Esophagus muscularis mucosa (tissue), 4 donors: ENCODE data around the gene HHATL. TPM values are rescaled to one million over a fixed set of nuclear protein-coding genes. Genes with fewer than 3 reads are reported as not detected.

ENCODE experiments used
- DNase-seq: peaks from one replicate; pipeline ENCODE4 v3.0.0-alpha.2; 2017; ENCODE audit errors: extremely low spot score
- H3K27ac ChIP-seq, 4 donors: fragments of 200-600 bp; sonication (generic); replicated peaks in 1 of 4; 1 replicate in 3 of 4; 2 replicates in 1 of 4; pipeline ENCODE4 v1.5.1; 2016 to 2019; ENCODE audit warnings: mild to moderate bottlenecking in 1 of 4
- H3K27me3 ChIP-seq, 4 donors: fragments of 200-600 bp; sonication (generic); one replicate each; pipeline versions ENCODE4 v1.5.1 to v1.6.0; 2016 to 2019
- H3K36me3 ChIP-seq, 4 donors: fragments of 200-600 bp; sonication (generic); one replicate each; pipeline ENCODE4 v1.5.1; 2016 to 2019
- H3K4me1 ChIP-seq, 4 donors: fragments of 200-600 bp; sonication (generic); one replicate each; pipeline ENCODE4 v1.5.1; 2016 to 2019
- H3K4me3 ChIP-seq, 4 donors: fragments of 200-600 bp; sonication (generic); 1 replicate in 2 of 4; 2 replicates in 2 of 4; pipeline ENCODE4 v1.5.1; 2016 to 2019; ENCODE audit warnings: mild to moderate bottlenecking in 4 of 4, moderate library complexity in 1 of 4
- H3K9me3 ChIP-seq, 4 donors: fragments of 200-600 bp; sonication (generic); 1 replicate in 3 of 4; 2 replicates in 1 of 4; pipeline ENCODE4 v1.5.1; 2016 to 2019
- CTCF ChIP-seq, 3 experiments: fragments of 200-600 bp in 2 of 3; fragments of 450-650 bp in 1 of 3; sonication (generic) in 2 of 3; IDR thresholded peaks; one replicate each; pipeline ENCODE4 v1.5.1; 2017 to 2019; ENCODE audit warnings: antibody characterized with exemption in 3 of 3, mild to moderate bottlenecking in 2 of 3, moderate library complexity in 1 of 3
- EP300 ChIP-seq: sonication (generic); formaldehyde crosslinking; IDR thresholded peaks from one replicate; pipeline ENCODE4 v1.6.1; 2017; ENCODE audit warnings: antibody characterized with exemption
- POLR2A ChIP-seq: fragments of 450-650 bp; IDR thresholded peaks from one replicate; pipeline ENCODE4 v1.6.1; 2017; ENCODE audit warnings: antibody characterized with exemption, moderate library complexity, mild to moderate bottlenecking, low read depth
- POLR2AphosphoS5 ChIP-seq, 2 donors: sonication (generic); formaldehyde crosslinking; IDR thresholded peaks; one replicate each; pipeline ENCODE4 v1.6.1; 2017; ENCODE audit warnings: antibody characterized with exemption in 2 of 2
- WGBS: methylation state at CpG from one replicate; pipeline ENCODE4 v1.1.5; 2018; 5-methylcytosine and 5-hydroxymethylcytosine counted together
- intact Hi-C: fragments of 100-400 bp; cut with DNase I; formaldehyde crosslinking; loops from one replicate; pipeline ENCODE4 v1.15.1; 2023
- total RNA-seq, 4 donors: library from RNA; depleted of rRNA; stranded (reverse); fragments of >200 nt; gene quantifications; one replicate each; pipeline versions ENCODE4 v1.1.0 to v1.2.1, GENCODE V29; 2016

Gene HHATL
- total RNA-seq, 4 donors from 2014 or later, result 1.5 TPM; not detected in 3

GRCh38 chr3:42730294-42730693 lies 27.7 kb upstream of the HHATL start:
- Histone ChIP-seq H3K36me3 (no peaks in the 10 kb centered on the region), H3K9me3 (no peaks in the 10 kb centered on the region), H3K27ac (no peak overlapping the region), H3K4me1 (peaks cover 0 to 11% (median 8%) of the 10 kb centered on the region in 4 donors), H3K4me3 (no peak overlapping the region), H3K27me3 (no peaks in the 10 kb centered on the region)
- 76% methylated on average over 6 of the region's 11 CpGs for WGBS
- intact Hi-C loops, result no loop called here
- TF ChIP-seq POLR2AphosphoS5 (IDR thresholded peaks at IDR 0.05) (no peak), EP300 (no peak), CTCF (IDR thresholded peaks at IDR 0.05) (no peak), POLR2A (no peak)
- no peak for DNase-seq

GRCh38 chr3:42729404-42730145 lies 27.0 kb upstream of the HHATL start:
- WGBS, result 71% methylated on average over 6 of the region's 6 CpGs
- intact Hi-C loops, result no loop called here
- Histone ChIP-seq H3K36me3 (no peaks in the 10 kb centered on the region), H3K27ac (no peak overlapping the region), H3K4me1 (peaks cover 0 to 11% (median 8%) of the 10 kb centered on the region in 4 donors), H3K27me3 (no peaks in the 10 kb centered on the region), H3K4me3 (no peak overlapping the region), H3K9me3 (no peaks in the 10 kb centered on the region)
- TF ChIP-seq POLR2A (no peak), EP300 (no peak), CTCF (IDR thresholded peaks at IDR 0.05) (no peak), POLR2AphosphoS5 (IDR thresholded peaks at IDR 0.05) (no peak)
- DNase-seq, result no peak

GRCh38 chr3:42728668-42729364 lies 26.2 kb upstream of the HHATL start:
- no peak for TF ChIP-seq CTCF (IDR thresholded peaks at IDR 0.05)
- TF ChIP-seq POLR2AphosphoS5 (IDR thresholded peaks at IDR 0.05), result no peak
- no peak for TF ChIP-seq EP300
- TF ChIP-seq POLR2A, result no peak
- DNase-seq, result no peak
- Histone ChIP-seq H3K36me3 (no peaks in the 10 kb centered on the region), H3K9me3 (no peaks in the 10 kb centered on the region), H3K4me1 (peaks cover 0 to 11% (median 8%) of the 10 kb centered on the region in 4 donors), H3K27me3 (no peaks in the 10 kb centered on the region), H3K27ac (no peak overlapping the region), H3K4me3 (no peak overlapping the region)
- 83% methylated on average over 3 of the region's 3 CpGs for WGBS
- intact Hi-C loops, result no loop called here

GRCh38 chr3:42728056-42728455 lies 25.5 kb upstream of the HHATL start:
- no peak overlapping the region for H3K27ac ChIP-seq
- H3K9me3 ChIP-seq, result no peaks in the 10 kb centered on the region
- no peak overlapping the region for H3K4me3 ChIP-seq
- no peaks in the 10 kb centered on the region for H3K27me3 ChIP-seq
- H3K4me1 ChIP-seq, result peaks cover 0 to 11% (median 8%) of the 10 kb centered on the region in 4 donors
- DNase-seq, result no peak
- no peak for TF ChIP-seq EP300
- TF ChIP-seq CTCF (IDR thresholded peaks at IDR 0.05), result no peak
- no peak for TF ChIP-seq POLR2AphosphoS5 (IDR thresholded peaks at IDR 0.05)
- no peak for TF ChIP-seq POLR2A
- intact Hi-C loops, result no loop called here
- WGBS, result 49% methylated on average over 3 of the region's 3 CpGs
- H3K36me3 ChIP-seq, result no peaks in the 10 kb centered on the region
